ENCODE measurements around the gene RABEP2.
"Not testable (repeated sequence)": the region's sequence is repeated elsewhere in the genome, so short reads cannot be mapped to it uniquely, and the experiment has no call there.

Gene RABEP2

GRCh38 chr16:28879841-28880588 is 45.0 kb downstream of the RABEP2 start:
- in situ Hi-C loops (cut with MboI; ENCODE audit: low sequenced_read_pairs), result no loop called here

GRCh38 chr16:28879261-28879840 is 45.7 kb downstream of the RABEP2 start:
- in situ Hi-C loops (cut with MboI; ENCODE audit: low sequenced_read_pairs), result no loop called here

- in situ Hi-C loops (cut with MboI; ENCODE audit: low sequenced_read_pairs), result no loop called here
Observed at GRCh38 chr16:28878083-28878926, 46.7 kb downstream of the RABEP2 start, which contains the start of gene ATP2A1. ATP2A1 (plus strand) TSS chr16:28878488; CDS start chr16:28878672, 184 bp downstream.

- in situ Hi-C loops (cut with MboI; ENCODE audit: low sequenced_read_pairs), result no loop called here
Observed at GRCh38 chr16:28877655-28878000, 47.4 kb downstream of the RABEP2 start.

GRCh38 chr16:28876973-28877654 is 47.9 kb downstream of the RABEP2 start:
- in situ Hi-C loops (cut with MboI; ENCODE audit: low sequenced_read_pairs), result no loop called here

- in situ Hi-C loops (cut with MboI; ENCODE audit: low sequenced_read_pairs), result no loop called here
Observed at GRCh38 chr16:28876019-28876659, 48.9 kb downstream of the RABEP2 start.

- in situ Hi-C loops (cut with MboI; ENCODE audit: low sequenced_read_pairs), result no loop called here
Observed at GRCh38 chr16:28875134-28876018, 49.7 kb downstream of the RABEP2 start.

- in situ Hi-C loops (cut with MboI; ENCODE audit: low sequenced_read_pairs), result no loop called here
Observed at GRCh38 chr16:28874406-28874805, 50.6 kb downstream of the RABEP2 start.

- in situ Hi-C loops (cut with MboI; ENCODE audit: low sequenced_read_pairs), result no loop called here
Observed at GRCh38 chr16:28873543-28874201, 51.4 kb downstream of the RABEP2 start.

GRCh38 chr16:28872952-28873351 is 52.1 kb downstream of the RABEP2 start:
- in situ Hi-C loops (cut with MboI; ENCODE audit: low sequenced_read_pairs), result no loop called here

- in situ Hi-C loops (cut with MboI; ENCODE audit: low sequenced_read_pairs), result no loop called here
Observed at GRCh38 chr16:28869201-28869600, 55.8 kb downstream of the RABEP2 start.

GRCh38 chr16:28867646-28868045 is 57.4 kb downstream of the RABEP2 start:
- in situ Hi-C loops (cut with MboI; ENCODE audit: low sequenced_read_pairs), result not testable (repeated sequence)

- in situ Hi-C loops (cut with MboI; ENCODE audit: low sequenced_read_pairs), result no loop called here
Observed at GRCh38 chr16:28867241-28867640, 57.8 kb downstream of the RABEP2 start.

GRCh38 chr16:28866454-28866804 is 58.6 kb downstream of the RABEP2 start:
- in situ Hi-C loops (cut with MboI; ENCODE audit: low sequenced_read_pairs), result no loop called here

- in situ Hi-C loops (cut with MboI; ENCODE audit: low sequenced_read_pairs), result no loop called here
Observed at GRCh38 chr16:28865722-28866453, 59.1 kb downstream of the RABEP2 start.

GRCh38 chr16:28865001-28865688 is 59.9 kb downstream of the RABEP2 start:
- in situ Hi-C loops (cut with MboI; ENCODE audit: low sequenced_read_pairs), result no loop called here

- in situ Hi-C loops (cut with MboI; ENCODE audit: low sequenced_read_pairs), result no loop called here
Observed at GRCh38 chr16:28863929-28864793, 60.9 kb downstream of the RABEP2 start.

All from hTERT RPE-1 (cell line).